CD4-positive, alpha-beta T cell treated with Interleukin-6 for 4 hours (primary cell): ENCODE results near the gene ITM2B.
A peak's percentile ranks its signal among the peaks of the same experiment; 100 is the strongest.
"Not testable (repeated sequence)": the region's sequence is repeated elsewhere in the genome, so short reads cannot be mapped to it uniquely, and the experiment has no call there.

Experiments
- DNase-seq: peaks from one replicate; pipeline ENCODE4 v3.0.0-alpha.2; 2020; ENCODE audit warnings: mixed read lengths

The ITM2B gene

GRCh38 chr13:48230541-48230940, 2.5 kb upstream of the ITM2B start:
- no peak for DNase-seq

GRCh38 chr13:48231080-48231479, 1.9 kb upstream of the ITM2B start:
- no peak for DNase-seq

- no peak for DNase-seq
These were observed 1.1 kb upstream of the ITM2B start for GRCh38 chr13:48231933-48232332.

GRCh38 chr13:48232420-48233045, 473 bp upstream of the ITM2B start:
- DNase-seq = no peak

GRCh38 chr13:48233889-48234488, 983 bp downstream of the ITM2B start:
- no peak for DNase-seq

GRCh38 chr13:48234566-48235340, 1.7 kb downstream of the ITM2B start:
- DNase-seq = no peak

GRCh38 chr13:48235341-48236135, 2.5 kb downstream of the ITM2B start:
- peak; percentile 24 for DNase-seq

GRCh38 chr13:48236528-48237353, 3.7 kb downstream of the ITM2B start:
- no peak for DNase-seq

- DNase-seq = not testable (repeated sequence)
These were observed 6.4 kb downstream of the ITM2B start for GRCh38 chr13:48239369-48239768.

- no peak for DNase-seq
These were observed 8.6 kb downstream of the ITM2B start for GRCh38 chr13:48241651-48242050.

- DNase-seq = no peak
These were observed 9.7 kb downstream of the ITM2B start for GRCh38 chr13:48242677-48243076.

- DNase-seq = no peak
These were observed 11.2 kb downstream of the ITM2B start for GRCh38 chr13:48244159-48244558.

GRCh38 chr13:48246102-48246501, 13.1 kb downstream of the ITM2B start:
- DNase-seq = no peak

- DNase-seq = no peak
These were observed 16.0 kb downstream of the ITM2B start for GRCh38 chr13:48249018-48249417.

GRCh38 chr13:48251611-48252081, 18.6 kb downstream of the ITM2B start:
- no peak for DNase-seq

- no peak for DNase-seq
These were observed 19.2 kb downstream of the ITM2B start for GRCh38 chr13:48252176-48252575.

- DNase-seq = no peak
These were observed 20.8 kb downstream of the ITM2B start for GRCh38 chr13:48253849-48254248.

GRCh38 chr13:48255090-48255489, 22.1 kb downstream of the ITM2B start:
- DNase-seq = no peak

- no peak for DNase-seq
These were observed 22.9 kb downstream of the ITM2B start for GRCh38 chr13:48255954-48256353.

- no peak for DNase-seq
These were observed 25.0 kb downstream of the ITM2B start for GRCh38 chr13:48258002-48258401.

GRCh38 chr13:48258430-48258829, 25.4 kb downstream of the ITM2B start:
- no peak for DNase-seq

- no peak for DNase-seq
These were observed 28.0 kb downstream of the ITM2B start for GRCh38 chr13:48260970-48261369.
